ENCODE measurements around the gene MYRFL. TPM values are rescaled to one million over a fixed set of nuclear protein-coding genes. Genes with fewer than 3 reads are reported as not detected.

The MYRFL gene
- total RNA-seq, 1 donor from 2014 or later = 0.13 TPM

GRCh38 chr12:69966839-69967238 lies 141.8 kb downstream of the MYRFL start:
- no peaks in the 10 kb centered on the region for H3K27me3 ChIP-seq (ENCODE audit: control insufficient read depth, insufficient read depth, low read length)
- no peak for DNase-seq (ENCODE audit: low read depth)
- H3K4me3 ChIP-seq (ENCODE audit: low read depth, low read length) = no peak overlapping the region
- H3K36me3 ChIP-seq (ENCODE audit: control insufficient read depth, insufficient read depth, low read length) = no peaks in the 10 kb centered on the region
- TF ChIP-seq CTCF (IDR thresholded peaks at IDR 0.05; ENCODE audit: insufficient read depth, low read length, poor library complexity, severe bottlenecking) = no peak

- DNase-seq (ENCODE audit: low read depth) = no peak
- peaks cover 2% of the 10 kb centered on the region for H3K27me3 ChIP-seq (ENCODE audit: control insufficient read depth, insufficient read depth, low read length)
- H3K4me3 ChIP-seq (ENCODE audit: low read depth, low read length) = no peak overlapping the region
- TF ChIP-seq CTCF (IDR thresholded peaks at IDR 0.05; ENCODE audit: insufficient read depth, low read length, poor library complexity, severe bottlenecking) = no peak
- H3K36me3 ChIP-seq (ENCODE audit: control insufficient read depth, insufficient read depth, low read length) = no peaks in the 10 kb centered on the region
These were observed 144.0 kb downstream of the MYRFL start for GRCh38 chr12:69969011-69969410.

GRCh38 chr12:69972136-69972535 lies 147.1 kb downstream of the MYRFL start:
- DNase-seq (ENCODE audit: low read depth) = no peak
- H3K36me3 ChIP-seq (ENCODE audit: control insufficient read depth, insufficient read depth, low read length) = no peaks in the 10 kb centered on the region
- no peak for TF ChIP-seq CTCF (IDR thresholded peaks at IDR 0.05; ENCODE audit: insufficient read depth, low read length, poor library complexity, severe bottlenecking)
- H3K4me3 ChIP-seq (ENCODE audit: low read depth, low read length) = no peak overlapping the region
- H3K27me3 ChIP-seq (ENCODE audit: control insufficient read depth, insufficient read depth, low read length) = peaks cover 2% of the 10 kb centered on the region

- DNase-seq (ENCODE audit: low read depth) = no peak
- Histone ChIP-seq H3K27me3 (ENCODE audit: control insufficient read depth, insufficient read depth, low read length) (peaks cover 2% of the 10 kb centered on the region), H3K4me3 (ENCODE audit: low read depth, low read length) (no peak overlapping the region), H3K36me3 (ENCODE audit: control insufficient read depth, insufficient read depth, low read length) (no peaks in the 10 kb centered on the region)
- TF ChIP-seq CTCF (IDR thresholded peaks at IDR 0.05; ENCODE audit: insufficient read depth, low read length, poor library complexity, severe bottlenecking) = no peak
These were observed 153.0 kb downstream of the MYRFL start for GRCh38 chr12:69978020-69978419.

GRCh38 chr12:69981881-69982475 lies 157.0 kb downstream of the MYRFL start:
- Histone ChIP-seq H3K36me3 (ENCODE audit: control insufficient read depth, insufficient read depth, low read length) (no peaks in the 10 kb centered on the region), H3K27me3 (ENCODE audit: control insufficient read depth, insufficient read depth, low read length) (no peaks in the 10 kb centered on the region), H3K4me3 (ENCODE audit: low read depth, low read length) (no peak overlapping the region)
- TF ChIP-seq CTCF (IDR thresholded peaks at IDR 0.05; ENCODE audit: insufficient read depth, low read length, poor library complexity, severe bottlenecking) = no peak
- no peak for DNase-seq (ENCODE audit: low read depth)

- Histone ChIP-seq H3K4me3 (ENCODE audit: low read depth, low read length) (no peak overlapping the region), H3K27me3 (ENCODE audit: control insufficient read depth, insufficient read depth, low read length) (no peaks in the 10 kb centered on the region), H3K36me3 (ENCODE audit: control insufficient read depth, insufficient read depth, low read length) (no peaks in the 10 kb centered on the region)
- TF ChIP-seq CTCF (IDR thresholded peaks at IDR 0.05; ENCODE audit: insufficient read depth, low read length, poor library complexity, severe bottlenecking) = no peak
- no peak for DNase-seq (ENCODE audit: low read depth)
These were observed 159.2 kb downstream of the MYRFL start for GRCh38 chr12:69984241-69984640.

Data from kidney epithelial cell (primary cell).